ENCODE data around the gene RAP1GAP.
"Not testable (repeated sequence)": the region's sequence is repeated elsewhere in the genome, so short reads cannot be mapped to it uniquely, and the experiment has no call there.

Gene RAP1GAP

GRCh38 chr1:21568006-21568746, 101.0 kb downstream of the RAP1GAP start:
- Histone ChIP-seq H3K36me3 (ENCODE audit: insufficient read depth, low read length) (no peaks in the 10 kb centered on the region), H3K27me3 (ENCODE audit: control insufficient read depth in 1 of 2, insufficient read depth in 2 of 2, low read length in 2 of 2) (peaks cover 0 to 4% of the 10 kb centered on the region in 2 donors), H3K9ac (ENCODE audit: low read length) (no peak overlapping the region), H3K27ac (ENCODE audit: low read depth, low read length) (no peak overlapping the region), H3K9me3 (ENCODE audit: low read length) (no peaks in the 10 kb centered on the region), H3K4me3 (ENCODE audit: low read depth in 1 of 2, low read length in 2 of 2) (no peak overlapping the region), H3K4me1 (ENCODE audit: insufficient read depth, low read length) (no peaks in the 10 kb centered on the region)

GRCh38 chr1:21567241-21568005, 101.7 kb downstream of the RAP1GAP start:
- H3K4me3 ChIP-seq (ENCODE audit: low read depth in 1 of 2, low read length in 2 of 2): no peak overlapping the region
- H3K9me3 ChIP-seq (ENCODE audit: low read length): no peaks in the 10 kb centered on the region
- no peak overlapping the region for H3K27ac ChIP-seq (ENCODE audit: low read depth, low read length)
- no peak overlapping the region for H3K9ac ChIP-seq (ENCODE audit: low read length)
- no peaks in the 10 kb centered on the region for H3K4me1 ChIP-seq (ENCODE audit: insufficient read depth, low read length)
- H3K27me3 ChIP-seq (ENCODE audit: control insufficient read depth in 1 of 2, insufficient read depth in 2 of 2, low read length in 2 of 2): peaks cover 0 to 4% of the 10 kb centered on the region in 2 donors
- H3K36me3 ChIP-seq (ENCODE audit: insufficient read depth, low read length): no peaks in the 10 kb centered on the region

GRCh38 chr1:21566361-21566760, 102.8 kb downstream of the RAP1GAP start:
- H3K4me1 ChIP-seq (ENCODE audit: insufficient read depth, low read length); H3K27me3 ChIP-seq (ENCODE audit: control insufficient read depth in 1 of 2, insufficient read depth in 2 of 2, low read length in 2 of 2); H3K9me3 ChIP-seq (ENCODE audit: low read length); H3K4me3 ChIP-seq (ENCODE audit: low read depth in 1 of 2, low read length in 2 of 2); H3K27ac ChIP-seq (ENCODE audit: low read depth, low read length); H3K36me3 ChIP-seq (ENCODE audit: insufficient read depth, low read length); H3K9ac ChIP-seq (ENCODE audit: low read length): not testable (repeated sequence)

- Histone ChIP-seq H3K4me3 (ENCODE audit: low read depth in 1 of 2, low read length in 2 of 2) (no peak overlapping the region), H3K9ac (ENCODE audit: low read length) (no peak overlapping the region), H3K9me3 (ENCODE audit: low read length) (no peaks in the 10 kb centered on the region), H3K4me1 (ENCODE audit: insufficient read depth, low read length) (no peaks in the 10 kb centered on the region), H3K36me3 (ENCODE audit: insufficient read depth, low read length) (no peaks in the 10 kb centered on the region), H3K27ac (ENCODE audit: low read depth, low read length) (no peak overlapping the region), H3K27me3 (ENCODE audit: control insufficient read depth in 1 of 2, insufficient read depth in 2 of 2, low read length in 2 of 2) (peaks cover 0 to 4% of the 10 kb centered on the region in 2 donors)
These were observed 103.9 kb downstream of the RAP1GAP start for GRCh38 chr1:21565285-21565684.

GRCh38 chr1:21564521-21565095, 104.5 kb downstream of the RAP1GAP start:
- H3K9me3 ChIP-seq (ENCODE audit: low read length): no peaks in the 10 kb centered on the region
- no peak overlapping the region for H3K27ac ChIP-seq (ENCODE audit: low read depth, low read length)
- no peaks in the 10 kb centered on the region for H3K36me3 ChIP-seq (ENCODE audit: insufficient read depth, low read length)
- H3K27me3 ChIP-seq (ENCODE audit: control insufficient read depth in 1 of 2, insufficient read depth in 2 of 2, low read length in 2 of 2): peaks cover 0 to 4% of the 10 kb centered on the region in 2 donors
- no peak overlapping the region for H3K9ac ChIP-seq (ENCODE audit: low read length)
- no peak overlapping the region for H3K4me3 ChIP-seq (ENCODE audit: low read depth in 1 of 2, low read length in 2 of 2)
- H3K4me1 ChIP-seq (ENCODE audit: insufficient read depth, low read length): no peaks in the 10 kb centered on the region

- Histone ChIP-seq H3K9me3 (ENCODE audit: low read length) (no peaks in the 10 kb centered on the region), H3K9ac (ENCODE audit: low read length) (no peak overlapping the region), H3K4me1 (ENCODE audit: insufficient read depth, low read length) (no peaks in the 10 kb centered on the region), H3K4me3 (ENCODE audit: low read depth in 1 of 2, low read length in 2 of 2) (no peak overlapping the region), H3K36me3 (ENCODE audit: insufficient read depth, low read length) (no peaks in the 10 kb centered on the region), H3K27ac (ENCODE audit: low read depth, low read length) (no peak overlapping the region), H3K27me3 (ENCODE audit: control insufficient read depth in 1 of 2, insufficient read depth in 2 of 2, low read length in 2 of 2) (peaks cover 0 to 4% of the 10 kb centered on the region in 2 donors)
These were observed 105.2 kb downstream of the RAP1GAP start for GRCh38 chr1:21563971-21564370.

GRCh38 chr1:21562896-21563295, 106.3 kb downstream of the RAP1GAP start:
- Histone ChIP-seq H3K9me3 (ENCODE audit: low read length) (no peaks in the 10 kb centered on the region), H3K27me3 (ENCODE audit: control insufficient read depth in 1 of 2, insufficient read depth in 2 of 2, low read length in 2 of 2) (no peaks in the 10 kb centered on the region), H3K4me3 (ENCODE audit: low read depth in 1 of 2, low read length in 2 of 2) (no peak overlapping the region), H3K4me1 (ENCODE audit: insufficient read depth, low read length) (no peaks in the 10 kb centered on the region), H3K36me3 (ENCODE audit: insufficient read depth, low read length) (no peaks in the 10 kb centered on the region), H3K27ac (ENCODE audit: low read depth, low read length) (no peak overlapping the region), H3K9ac (ENCODE audit: low read length) (no peak overlapping the region)

- Histone ChIP-seq H3K9ac (ENCODE audit: low read length) (no peak overlapping the region), H3K4me3 (ENCODE audit: low read depth in 1 of 2, low read length in 2 of 2) (no peak overlapping the region), H3K27ac (ENCODE audit: low read depth, low read length) (no peak overlapping the region), H3K27me3 (ENCODE audit: control insufficient read depth in 1 of 2, insufficient read depth in 2 of 2, low read length in 2 of 2) (no peaks in the 10 kb centered on the region), H3K36me3 (ENCODE audit: insufficient read depth, low read length) (no peaks in the 10 kb centered on the region), H3K9me3 (ENCODE audit: low read length) (no peaks in the 10 kb centered on the region), H3K4me1 (ENCODE audit: insufficient read depth, low read length) (no peaks in the 10 kb centered on the region)
These were observed 108.1 kb downstream of the RAP1GAP start for GRCh38 chr1:21560916-21561638.

- Histone ChIP-seq H3K27ac (ENCODE audit: low read depth, low read length) (no peak overlapping the region), H3K27me3 (ENCODE audit: control insufficient read depth in 1 of 2, insufficient read depth in 2 of 2, low read length in 2 of 2) (no peaks in the 10 kb centered on the region), H3K9me3 (ENCODE audit: low read length) (no peaks in the 10 kb centered on the region), H3K9ac (ENCODE audit: low read length) (no peak overlapping the region), H3K4me1 (ENCODE audit: insufficient read depth, low read length) (no peaks in the 10 kb centered on the region), H3K4me3 (ENCODE audit: low read depth in 1 of 2, low read length in 2 of 2) (no peak overlapping the region), H3K36me3 (ENCODE audit: insufficient read depth, low read length) (no peaks in the 10 kb centered on the region)
These were observed 109.2 kb downstream of the RAP1GAP start for GRCh38 chr1:21559788-21560567.

- Histone ChIP-seq H3K4me1 (ENCODE audit: insufficient read depth, low read length) (no peaks in the 10 kb centered on the region), H3K9ac (ENCODE audit: low read length) (no peak overlapping the region), H3K27ac (ENCODE audit: low read depth, low read length) (no peak overlapping the region), H3K4me3 (ENCODE audit: low read depth in 1 of 2, low read length in 2 of 2) (no peak overlapping the region), H3K36me3 (ENCODE audit: insufficient read depth, low read length) (no peaks in the 10 kb centered on the region), H3K27me3 (ENCODE audit: control insufficient read depth in 1 of 2, insufficient read depth in 2 of 2, low read length in 2 of 2) (no peaks in the 10 kb centered on the region), H3K9me3 (ENCODE audit: low read length) (no peaks in the 10 kb centered on the region)
These were observed 115.8 kb downstream of the RAP1GAP start for GRCh38 chr1:21553116-21553926.

Data from muscle layer of colon (tissue), 2 donors.